ENCODE results near the gene LSP1. TPM values are rescaled to one million over a fixed set of nuclear protein-coding genes. Genes with fewer than 3 reads are reported as not detected.

The LSP1 gene
- total and polyA plus RNA-seq, 2 experiments from 2014 or later: 2.8 TPM; not detected in 1

DNA sequence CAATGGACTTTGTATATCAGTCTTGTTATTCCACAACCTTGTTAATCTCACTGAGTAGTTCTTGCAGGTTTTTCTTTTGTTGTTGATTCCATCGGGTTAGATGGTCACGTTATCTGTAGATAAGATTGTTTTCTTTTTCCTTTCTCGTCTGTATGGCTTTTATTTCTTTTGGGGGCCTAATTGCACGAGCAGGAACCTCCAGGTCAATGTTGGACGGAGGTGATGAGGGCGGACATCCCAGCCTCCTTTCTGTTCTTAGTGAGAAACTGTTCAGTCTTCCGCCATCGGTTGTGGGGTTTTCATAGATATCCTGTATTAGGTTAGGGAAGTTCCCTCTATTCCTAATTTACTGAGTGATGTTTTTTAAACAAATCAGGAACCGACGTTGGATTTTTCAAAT, 43.6 kb downstream of the LSP1 start:
- no peak overlapping the region for H3K27ac ChIP-seq
- no peaks in the 10 kb centered on the region for H3K9me3 ChIP-seq (ENCODE audit: low read depth)
- no peaks in the 10 kb centered on the region for H3K27me3 ChIP-seq
- H3K4me3 ChIP-seq: no peak overlapping the region
- TF ChIP-seq, protein P1, sequence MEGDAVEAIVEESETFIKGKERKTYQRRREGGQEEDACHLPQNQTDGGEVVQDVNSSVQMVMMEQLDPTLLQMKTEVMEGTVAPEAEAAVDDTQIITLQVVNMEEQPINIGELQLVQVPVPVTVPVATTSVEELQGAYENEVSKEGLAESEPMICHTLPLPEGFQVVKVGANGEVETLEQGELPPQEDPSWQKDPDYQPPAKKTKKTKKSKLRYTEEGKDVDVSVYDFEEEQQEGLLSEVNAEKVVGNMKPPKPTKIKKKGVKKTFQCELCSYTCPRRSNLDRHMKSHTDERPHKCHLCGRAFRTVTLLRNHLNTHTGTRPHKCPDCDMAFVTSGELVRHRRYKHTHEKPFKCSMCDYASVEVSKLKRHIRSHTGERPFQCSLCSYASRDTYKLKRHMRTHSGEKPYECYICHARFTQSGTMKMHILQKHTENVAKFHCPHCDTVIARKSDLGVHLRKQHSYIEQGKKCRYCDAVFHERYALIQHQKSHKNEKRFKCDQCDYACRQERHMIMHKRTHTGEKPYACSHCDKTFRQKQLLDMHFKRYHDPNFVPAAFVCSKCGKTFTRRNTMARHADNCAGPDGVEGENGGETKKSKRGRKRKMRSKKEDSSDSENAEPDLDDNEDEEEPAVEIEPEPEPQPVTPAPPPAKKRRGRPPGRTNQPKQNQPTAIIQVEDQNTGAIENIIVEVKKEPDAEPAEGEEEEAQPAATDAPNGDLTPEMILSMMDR (IDR thresholded peaks at IDR 0.05; ENCODE audit: low read depth, low read length): no peak
- peaks cover 3% of the 10 kb centered on the region for H3K4me1 ChIP-seq (ENCODE audit: low read depth)
- H3K36me3 ChIP-seq: no peaks in the 10 kb centered on the region
- DNase-seq (ENCODE audit: low read depth in 1 of 2, low spot score in 1 of 2): no peak

- H3K27me3 ChIP-seq: no peaks in the 10 kb centered on the region
- no peak for DNase-seq (ENCODE audit: low read depth in 1 of 2, low spot score in 1 of 2)
- TF ChIP-seq, protein P1 (IDR thresholded peaks at IDR 0.05; ENCODE audit: low read depth, low read length): no peak
- H3K9me3 ChIP-seq (ENCODE audit: low read depth): no peaks in the 10 kb centered on the region
- H3K4me1 ChIP-seq (ENCODE audit: low read depth): peaks cover 3% of the 10 kb centered on the region
- no peak overlapping the region for H3K4me3 ChIP-seq
- H3K27ac ChIP-seq: no peak overlapping the region
- H3K36me3 ChIP-seq: no peaks in the 10 kb centered on the region
Measured at GRCh38 chr11:1896923-1897322, 44.0 kb downstream of the LSP1 start.

DNA sequence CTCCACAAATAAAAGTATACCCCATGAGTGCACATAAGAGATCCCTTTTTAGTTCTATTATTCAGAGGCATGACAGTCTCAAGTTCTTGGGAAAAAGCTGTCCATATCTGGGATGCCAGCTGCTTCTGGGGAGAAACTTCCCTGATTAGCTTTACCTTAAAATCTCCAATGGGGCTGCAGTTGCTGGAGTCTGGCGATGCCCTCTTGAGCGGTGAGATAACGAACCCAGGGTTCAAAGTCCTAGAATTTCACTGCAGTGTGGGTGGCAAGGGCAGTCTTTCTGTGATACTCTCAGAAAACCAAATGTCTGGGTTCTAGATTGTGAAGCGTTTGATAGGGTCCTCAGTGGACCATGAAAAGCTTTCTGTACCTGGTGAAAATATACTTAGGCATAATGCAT, 46.2 kb downstream of the LSP1 start:
- Histone ChIP-seq H3K4me1 (ENCODE audit: low read depth) (peaks cover 3% of the 10 kb centered on the region), H3K27ac (no peak overlapping the region), H3K4me3 (no peak overlapping the region), H3K9me3 (ENCODE audit: low read depth) (no peaks in the 10 kb centered on the region), H3K36me3 (no peaks in the 10 kb centered on the region), H3K27me3 (no peaks in the 10 kb centered on the region)
- TF ChIP-seq, protein P1 (IDR thresholded peaks at IDR 0.05; ENCODE audit: low read depth, low read length): no peak
- no peak for DNase-seq (ENCODE audit: low read depth in 1 of 2, low spot score in 1 of 2)

DNA sequence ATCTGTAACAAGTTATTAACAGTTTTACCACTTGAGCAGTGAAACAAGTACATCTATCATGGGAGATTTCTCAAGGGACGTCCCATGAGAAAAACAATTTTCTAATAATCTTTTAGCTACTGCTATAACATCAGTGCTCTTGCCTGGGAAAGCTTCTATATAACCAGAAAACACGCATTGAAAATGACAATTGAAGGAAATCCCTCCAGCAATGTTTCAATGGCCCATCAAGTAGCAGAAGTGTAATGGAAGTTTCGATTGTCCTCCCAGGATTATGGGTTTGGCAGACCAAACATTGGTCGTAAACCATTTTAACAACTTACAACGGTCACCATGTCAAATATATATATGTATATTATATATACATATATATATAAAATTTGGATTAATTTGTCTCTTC, 46.8 kb downstream of the LSP1 start:
- Histone ChIP-seq H3K36me3 (no peaks in the 10 kb centered on the region), H3K4me1 (ENCODE audit: low read depth) (peaks cover 3% of the 10 kb centered on the region), H3K27ac (no peak overlapping the region), H3K4me3 (no peak overlapping the region), H3K27me3 (no peaks in the 10 kb centered on the region), H3K9me3 (ENCODE audit: low read depth) (no peaks in the 10 kb centered on the region)
- TF ChIP-seq, protein P1 (IDR thresholded peaks at IDR 0.05; ENCODE audit: low read depth, low read length): no peak
- no peak for DNase-seq (ENCODE audit: low read depth in 1 of 2, low spot score in 1 of 2)

DNA sequence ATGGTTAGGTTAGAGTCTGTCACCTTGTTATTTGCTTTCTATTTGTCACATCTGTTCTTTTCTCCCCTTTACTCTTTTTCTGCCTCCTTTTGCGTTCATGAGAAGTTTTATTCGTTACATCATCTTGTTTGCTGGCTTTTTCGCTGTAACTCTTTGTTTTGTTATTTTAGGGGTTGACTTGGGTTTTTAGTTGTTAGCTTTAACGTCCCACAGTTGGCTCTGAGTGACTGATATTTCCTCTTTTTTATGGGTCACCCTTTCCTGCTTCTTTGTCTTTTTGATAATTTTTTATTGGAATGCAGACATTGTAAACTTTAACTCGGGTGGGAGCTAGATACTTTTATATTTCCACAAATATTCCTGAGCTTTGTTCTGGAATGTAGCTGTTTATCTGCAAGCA, 53.3 kb downstream of the LSP1 start:
- TF ChIP-seq, protein P1 (IDR thresholded peaks at IDR 0.05; ENCODE audit: low read depth, low read length): no peak
- Histone ChIP-seq H3K36me3 (no peaks in the 10 kb centered on the region), H3K4me3 (no peak overlapping the region), H3K4me1 (ENCODE audit: low read depth) (no peaks in the 10 kb centered on the region), H3K9me3 (ENCODE audit: low read depth) (no peaks in the 10 kb centered on the region), H3K27me3 (no peaks in the 10 kb centered on the region), H3K27ac (no peak overlapping the region)
- DNase-seq (ENCODE audit: low read depth in 1 of 2, low spot score in 1 of 2): peak in 1 of 2 donors; percentile 10
